H1 (cell line): Measurements from ENCODE around the gene BANF1. TPM values are rescaled to one million over a fixed set of nuclear protein-coding genes. Genes with fewer than 3 reads are reported as not detected.

Source experiments
- BACH1 ChIP-seq: IDR thresholded peaks from 2 replicates; pipeline ENCODE4 v1.6.1; 2012; ENCODE audit warnings: low read length, improper control_type of control experiment
- GABPA ChIP-seq: IDR thresholded peaks from 2 replicates; pipeline ENCODE4 v1.6.1; 2011; ENCODE audit warnings: mild to moderate bottlenecking, low read length, moderate library complexity, borderline replicate concordance; ENCODE audit not compliant: insufficient read depth
- KDM4A ChIP-seq: IDR thresholded peaks from one replicate; pipeline ENCODE4 v1.7.1; 2012; ENCODE audit warnings: low read depth, mild to moderate bottlenecking, moderate library complexity, low read length, inconsistent platforms; ENCODE audit not compliant: severe bottlenecking
- RAD21 ChIP-seq, 2 experiments: IDR thresholded peaks in 1 of 2; conservative IDR thresholded peaks in 1 of 2; 2 replicates each; pipeline ENCODE4 v1.6.1; 2011; ENCODE audit warnings: low read depth in 2 of 2, low read length in 2 of 2, improper control_type of control experiment in 1 of 2, inconsistent platforms in 1 of 2, mild to moderate bottlenecking in 1 of 2, moderate library complexity in 1 of 2
- RXRA ChIP-seq: IDR thresholded peaks from 2 replicates; pipeline ENCODE4 v1.6.1; 2011; ENCODE audit warnings: low read depth, mild to moderate bottlenecking, low read length, moderate library complexity; ENCODE audit not compliant: insufficient read depth
- SP1 ChIP-seq: IDR thresholded peaks from 2 replicates; pipeline ENCODE4 v1.6.1; 2011; ENCODE audit warnings: low read depth, low read length
- SUZ12 ChIP-seq: fragments of 200-600 bp; sonication (generic); IDR thresholded peaks from 2 replicates; pipeline ENCODE4 v1.6.1; 2012; ENCODE audit warnings: mild to moderate bottlenecking, inconsistent platforms, low read length, moderate library complexity, mixed read lengths
- TAF7 ChIP-seq: optimal IDR thresholded peaks from 2 replicates; pipeline ENCODE3; 2011; ENCODE audit warnings: low read depth, mild to moderate bottlenecking, inconsistent platforms, low read length, moderate library complexity, borderline replicate concordance
- TCF12 ChIP-seq: IDR thresholded peaks from 2 replicates; pipeline ENCODE4 v1.6.1; 2011; ENCODE audit warnings: low read depth, mild to moderate bottlenecking, low read length
- TEAD4 ChIP-seq: IDR thresholded peaks from 2 replicates; pipeline ENCODE4 v1.6.1; 2012; ENCODE audit warnings: low read depth, low read length, inconsistent platforms, mixed read lengths
- polyA plus RNA-seq, 7 experiments: library from polyadenylated mRNA; depleted of rRNA in 3 of 7; stranded (reverse) in 5 of 7; unstranded in 2 of 7; fragments of >200 nt in 5 of 7; fragments of 200-250 nt in 2 of 7; gene quantifications; 1 replicate in 5 of 7; 2 replicates in 1 of 7; 4 replicates in 1 of 7; pipeline versions ENCODE4 v1.2.1 to v1.2.3, GENCODE V29; 2011 to 2013; ENCODE audit warnings: missing spikeins in 2 of 7, mixed read lengths in 2 of 7
- total RNA-seq: library from RNA; stranded (reverse); fragmentation: NEBNext Ultra II Directional; extraction: Animal tissue kit (Norgen Biotek cat#: 25700); gene quantifications from 2 replicates; pipeline ENCODE4 v1.2.1, GENCODE V29; 2021
- TF ChIP-seq, protein P1 (sequence below): fragments of 300-600 bp; sonication (generic); IDR thresholded peaks from 2 replicates; pipeline ENCODE4 v1.7.1; 2012; ENCODE audit warnings: low read length, moderate library complexity, mild to moderate bottlenecking, inconsistent platforms; ENCODE audit not compliant: insufficient replicate concordance

Gene BANF1
- total and polyA plus RNA-seq, 2 of the 8 experiments (the other 6 are each of a cell fraction or from before 2014, with no cell fraction given): 330 to 467 TPM

DNA sequence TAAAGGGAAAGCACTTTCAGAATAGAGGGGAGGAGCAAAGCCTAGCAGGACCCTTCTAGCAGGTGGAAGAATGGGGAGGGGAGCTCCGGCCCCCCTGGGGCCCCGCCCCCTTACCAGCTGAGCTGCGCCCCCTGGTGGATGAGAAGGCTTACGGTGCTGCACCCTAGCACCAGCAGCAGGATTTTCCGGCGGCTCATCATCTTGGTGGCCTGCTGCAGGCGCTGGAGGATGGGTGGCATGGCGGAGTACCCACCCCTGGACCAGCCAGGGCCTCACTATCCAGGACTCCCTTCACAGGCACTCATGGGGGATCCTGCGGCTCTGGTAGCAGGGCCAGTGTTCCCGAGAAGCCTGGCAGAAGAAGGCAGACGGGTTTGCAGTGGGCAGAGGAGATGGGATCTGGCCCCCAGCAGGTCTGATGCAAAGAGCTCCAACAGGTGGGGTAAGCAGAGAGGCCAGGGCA lies 42.9 kb downstream of the BANF1 start (continued):
- TF ChIP-seq, protein P1, sequence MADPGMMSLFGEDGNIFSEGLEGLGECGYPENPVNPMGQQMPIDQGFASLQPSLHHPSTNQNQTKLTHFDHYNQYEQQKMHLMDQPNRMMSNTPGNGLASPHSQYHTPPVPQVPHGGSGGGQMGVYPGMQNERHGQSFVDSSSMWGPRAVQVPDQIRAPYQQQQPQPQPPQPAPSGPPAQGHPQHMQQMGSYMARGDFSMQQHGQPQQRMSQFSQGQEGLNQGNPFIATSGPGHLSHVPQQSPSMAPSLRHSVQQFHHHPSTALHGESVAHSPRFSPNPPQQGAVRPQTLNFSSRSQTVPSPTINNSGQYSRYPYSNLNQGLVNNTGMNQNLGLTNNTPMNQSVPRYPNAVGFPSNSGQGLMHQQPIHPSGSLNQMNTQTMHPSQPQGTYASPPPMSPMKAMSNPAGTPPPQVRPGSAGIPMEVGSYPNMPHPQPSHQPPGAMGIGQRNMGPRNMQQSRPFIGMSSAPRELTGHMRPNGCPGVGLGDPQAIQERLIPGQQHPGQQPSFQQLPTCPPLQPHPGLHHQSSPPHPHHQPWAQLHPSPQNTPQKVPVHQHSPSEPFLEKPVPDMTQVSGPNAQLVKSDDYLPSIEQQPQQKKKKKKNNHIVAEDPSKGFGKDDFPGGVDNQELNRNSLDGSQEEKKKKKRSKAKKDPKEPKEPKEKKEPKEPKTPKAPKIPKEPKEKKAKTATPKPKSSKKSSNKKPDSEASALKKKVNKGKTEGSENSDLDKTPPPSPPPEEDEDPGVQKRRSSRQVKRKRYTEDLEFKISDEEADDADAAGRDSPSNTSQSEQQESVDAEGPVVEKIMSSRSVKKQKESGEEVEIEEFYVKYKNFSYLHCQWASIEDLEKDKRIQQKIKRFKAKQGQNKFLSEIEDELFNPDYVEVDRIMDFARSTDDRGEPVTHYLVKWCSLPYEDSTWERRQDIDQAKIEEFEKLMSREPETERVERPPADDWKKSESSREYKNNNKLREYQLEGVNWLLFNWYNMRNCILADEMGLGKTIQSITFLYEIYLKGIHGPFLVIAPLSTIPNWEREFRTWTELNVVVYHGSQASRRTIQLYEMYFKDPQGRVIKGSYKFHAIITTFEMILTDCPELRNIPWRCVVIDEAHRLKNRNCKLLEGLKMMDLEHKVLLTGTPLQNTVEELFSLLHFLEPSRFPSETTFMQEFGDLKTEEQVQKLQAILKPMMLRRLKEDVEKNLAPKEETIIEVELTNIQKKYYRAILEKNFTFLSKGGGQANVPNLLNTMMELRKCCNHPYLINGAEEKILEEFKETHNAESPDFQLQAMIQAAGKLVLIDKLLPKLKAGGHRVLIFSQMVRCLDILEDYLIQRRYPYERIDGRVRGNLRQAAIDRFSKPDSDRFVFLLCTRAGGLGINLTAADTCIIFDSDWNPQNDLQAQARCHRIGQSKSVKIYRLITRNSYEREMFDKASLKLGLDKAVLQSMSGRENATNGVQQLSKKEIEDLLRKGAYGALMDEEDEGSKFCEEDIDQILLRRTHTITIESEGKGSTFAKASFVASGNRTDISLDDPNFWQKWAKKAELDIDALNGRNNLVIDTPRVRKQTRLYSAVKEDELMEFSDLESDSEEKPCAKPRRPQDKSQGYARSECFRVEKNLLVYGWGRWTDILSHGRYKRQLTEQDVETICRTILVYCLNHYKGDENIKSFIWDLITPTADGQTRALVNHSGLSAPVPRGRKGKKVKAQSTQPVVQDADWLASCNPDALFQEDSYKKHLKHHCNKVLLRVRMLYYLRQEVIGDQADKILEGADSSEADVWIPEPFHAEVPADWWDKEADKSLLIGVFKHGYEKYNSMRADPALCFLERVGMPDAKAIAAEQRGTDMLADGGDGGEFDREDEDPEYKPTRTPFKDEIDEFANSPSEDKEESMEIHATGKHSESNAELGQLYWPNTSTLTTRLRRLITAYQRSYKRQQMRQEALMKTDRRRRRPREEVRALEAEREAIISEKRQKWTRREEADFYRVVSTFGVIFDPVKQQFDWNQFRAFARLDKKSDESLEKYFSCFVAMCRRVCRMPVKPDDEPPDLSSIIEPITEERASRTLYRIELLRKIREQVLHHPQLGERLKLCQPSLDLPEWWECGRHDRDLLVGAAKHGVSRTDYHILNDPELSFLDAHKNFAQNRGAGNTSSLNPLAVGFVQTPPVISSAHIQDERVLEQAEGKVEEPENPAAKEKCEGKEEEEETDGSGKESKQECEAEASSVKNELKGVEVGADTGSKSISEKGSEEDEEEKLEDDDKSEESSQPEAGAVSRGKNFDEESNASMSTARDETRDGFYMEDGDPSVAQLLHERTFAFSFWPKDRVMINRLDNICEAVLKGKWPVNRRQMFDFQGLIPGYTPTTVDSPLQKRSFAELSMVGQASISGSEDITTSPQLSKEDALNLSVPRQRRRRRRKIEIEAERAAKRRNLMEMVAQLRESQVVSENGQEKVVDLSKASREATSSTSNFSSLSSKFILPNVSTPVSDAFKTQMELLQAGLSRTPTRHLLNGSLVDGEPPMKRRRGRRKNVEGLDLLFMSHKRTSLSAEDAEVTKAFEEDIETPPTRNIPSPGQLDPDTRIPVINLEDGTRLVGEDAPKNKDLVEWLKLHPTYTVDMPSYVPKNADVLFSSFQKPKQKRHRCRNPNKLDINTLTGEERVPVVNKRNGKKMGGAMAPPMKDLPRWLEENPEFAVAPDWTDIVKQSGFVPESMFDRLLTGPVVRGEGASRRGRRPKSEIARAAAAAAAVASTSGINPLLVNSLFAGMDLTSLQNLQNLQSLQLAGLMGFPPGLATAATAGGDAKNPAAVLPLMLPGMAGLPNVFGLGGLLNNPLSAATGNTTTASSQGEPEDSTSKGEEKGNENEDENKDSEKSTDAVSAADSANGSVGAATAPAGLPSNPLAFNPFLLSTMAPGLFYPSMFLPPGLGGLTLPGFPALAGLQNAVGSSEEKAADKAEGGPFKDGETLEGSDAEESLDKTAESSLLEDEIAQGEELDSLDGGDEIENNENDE: no peak
- no peak for TF ChIP-seq BACH1
- peak; percentile 92 for TF ChIP-seq SP1
- TF ChIP-seq TCF12: peak; percentile 64; the same call in 1 of the 2 replicates
- no peak for TF ChIP-seq TAF7
- no peak for TF ChIP-seq KDM4A
- TF ChIP-seq TEAD4: no peak
- TF ChIP-seq RXRA: peak; percentile 47; the same call in 1 of the 2 replicates
- TF ChIP-seq RAD21 (IDR thresholded peaks at IDR 0.05 in 1 of 2, conservative IDR thresholded peaks at IDR 0.05 in 1 of 2; ENCODE audit: low read depth in 2 of 2, low read length in 2 of 2): peak; percentile 44 to 63
- peak; percentile 37; the same call in 1 of the 2 replicates for TF ChIP-seq GABPA
- TF ChIP-seq SUZ12: no peak
